ENCODE measurements around the gene KLHL29. TPM values are rescaled to one million over a fixed set of nuclear protein-coding genes. Genes with fewer than 3 reads are reported as not detected.

The KLHL29 gene
- total and polyA plus RNA-seq, 2 donors (not counting 3 experiments of a cell fraction or from before 2014, with no cell fraction given): 4.6 to 12.7 TPM

DNA sequence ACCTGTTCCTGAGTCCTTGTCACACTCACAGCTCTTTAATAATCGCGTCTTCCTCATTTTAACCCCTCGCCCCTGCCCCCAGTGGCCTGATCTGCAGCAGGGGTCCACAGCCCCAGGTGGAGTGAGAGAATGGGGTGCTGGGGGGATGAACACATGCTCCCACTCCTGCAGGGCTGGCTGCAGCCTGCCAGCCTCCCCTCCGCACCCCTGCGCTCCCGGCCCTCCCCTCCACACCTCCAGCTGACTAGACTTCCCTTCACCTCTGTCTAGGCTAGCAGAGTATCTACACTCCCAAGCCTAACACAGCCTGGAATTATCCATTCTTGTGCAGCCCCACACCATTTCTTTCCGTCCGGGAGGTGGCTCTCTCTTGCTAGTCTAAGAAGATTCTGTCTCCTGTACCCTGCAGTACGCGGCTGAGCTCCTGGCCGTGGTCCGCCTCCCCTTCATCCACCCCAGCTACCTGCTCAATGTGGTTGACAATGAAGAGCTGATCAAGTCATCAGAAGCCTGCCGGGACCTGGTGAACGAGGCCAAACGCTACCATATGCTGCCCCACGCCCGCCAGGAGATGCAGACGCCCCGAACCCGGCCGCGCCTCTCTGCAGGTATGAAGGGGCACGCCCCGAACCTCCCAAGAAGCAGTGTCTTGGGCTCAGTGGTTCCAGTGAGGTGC, 310.4 kb downstream of the KLHL29 start:
- no TSS peak for BruUV-seq (replicated peaks)
- intact Hi-C loops (cut with micrococcal nuclease): no loop called here

DNA sequence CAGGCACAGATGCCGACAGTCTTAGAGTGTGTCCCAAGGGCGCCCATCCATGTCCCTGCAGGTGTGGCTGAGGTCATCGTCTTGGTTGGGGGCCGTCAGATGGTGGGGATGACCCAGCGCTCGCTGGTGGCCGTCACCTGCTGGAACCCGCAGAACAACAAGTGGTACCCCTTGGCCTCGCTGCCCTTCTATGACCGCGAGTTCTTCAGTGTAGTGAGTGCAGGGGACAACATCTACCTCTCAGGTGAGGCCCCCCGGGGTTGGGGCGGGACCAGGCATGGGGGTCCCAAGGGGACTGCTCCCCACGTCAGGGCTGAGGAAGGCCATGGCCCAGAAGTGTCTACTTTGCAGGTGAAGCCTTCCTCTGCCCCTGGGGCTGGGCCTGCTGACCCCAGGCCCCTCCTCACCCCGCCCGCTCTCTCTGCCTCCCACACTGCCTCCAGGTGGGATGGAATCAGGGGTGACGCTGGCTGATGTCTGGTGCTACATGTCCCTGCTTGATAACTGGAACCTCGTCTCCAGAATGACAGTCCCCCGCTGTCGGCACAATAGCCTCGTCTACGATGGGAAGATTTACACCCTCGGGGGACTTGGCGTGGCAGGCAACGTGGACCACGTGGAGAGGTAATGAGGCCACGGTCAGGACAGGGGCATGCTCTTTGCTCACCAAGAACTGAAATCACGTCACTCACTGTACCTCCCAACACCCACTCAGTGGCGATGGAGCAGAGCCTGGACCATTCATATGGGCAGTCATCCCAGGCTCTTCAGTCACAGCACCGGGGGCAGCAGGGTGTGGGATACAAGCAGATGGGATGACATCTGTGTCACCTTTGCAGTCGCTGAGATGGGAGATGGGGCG, 311.1 kb downstream of the KLHL29 start:
- Histone ChIP-seq H3K9me1 (replicated peaks; ENCODE audit: control insufficient read depth, extremely low read depth, insufficient read depth, low read length) (no peaks in the 10 kb centered on the region), H3K27me3 (ENCODE audit: control insufficient read depth in 2 of 2, insufficient read depth in 2 of 2, low read length in 2 of 2) (no peaks in the 10 kb centered on the region), H3K9me3 (replicated peaks; ENCODE audit: control insufficient read depth, insufficient read depth, low read length) (no peaks in the 10 kb centered on the region), H2AFZ (ENCODE audit: low read depth, low read length) (no peak overlapping the region), H3K4me3 (replicated peaks in 1 of 3; ENCODE audit: insufficient read depth in 1 of 3, low read depth in 1 of 3, low read length in 3 of 3) (no peak overlapping the region), H3K36me3 (ENCODE audit: control insufficient read depth in 2 of 2, extremely low read depth in 1 of 2, insufficient read depth in 2 of 2, low read length in 2 of 2) (peaks cover 0 to 3% of the 10 kb centered on the region in 2 experiments), H3K4me2 (ENCODE audit: insufficient read depth, low read length) (no peak overlapping the region), H3K4me1 (ENCODE audit: control insufficient read depth, extremely low read depth, insufficient read depth, low read length) (no peaks in the 10 kb centered on the region), H3K9ac (replicated peaks; ENCODE audit: extremely low read depth, insufficient read depth, low read length) (no peak overlapping the region), H3K79me2 (ENCODE audit: control insufficient read depth, insufficient read depth, low read length) (no peaks in the 10 kb centered on the region), H3K27ac (ENCODE audit: insufficient read depth, low read depth, low read length) (no peak overlapping the region), H4K20me1 (replicated peaks; ENCODE audit: control insufficient read depth, extremely low read depth, insufficient read depth, low read length) (no peaks in the 10 kb centered on the region)
- intact Hi-C loops (cut with micrococcal nuclease) (no loop called here), dilution Hi-C loops (cut with MboI; ENCODE audit: extremely low pct_ligation_motif_present, low sequenced_read_pairs) (no loop called here)
- TF ChIP-seq, protein P1, sequence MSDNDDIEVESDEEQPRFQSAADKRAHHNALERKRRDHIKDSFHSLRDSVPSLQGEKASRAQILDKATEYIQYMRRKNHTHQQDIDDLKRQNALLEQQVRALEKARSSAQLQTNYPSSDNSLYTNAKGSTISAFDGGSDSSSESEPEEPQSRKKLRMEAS (IDR thresholded peaks at IDR 0.05; ENCODE audit: insufficient read depth, insufficient read length): no peak
- TF ChIP-seq POLR2AphosphoS5 (IDR thresholded peaks at IDR 0.05; ENCODE audit: insufficient read depth, low read depth, low read length) (no peak), GATA2 (IDR thresholded peaks at IDR 0.05; ENCODE audit: insufficient read depth, insufficient read length, low read depth, low read length) (no peak), JUN (IDR thresholded peaks at IDR 0.05; ENCODE audit: borderline replicate concordance, insufficient read depth, insufficient read length, low read depth) (no peak), POLR2A (IDR thresholded peaks at IDR 0.05; ENCODE audit: low read depth, low read length) (no peak), MYC (IDR thresholded peaks at IDR 0.05; ENCODE audit: low read depth, low read length) (no peak), EZH2 (IDR thresholded peaks at IDR 0.05; ENCODE audit: borderline replicate concordance, low read depth, low read length, severe bottlenecking) (no peak), FOS (IDR thresholded peaks at IDR 0.05; ENCODE audit: borderline replicate concordance, insufficient read depth, low read length) (no peak)
- TF ChIP-seq, protein P2, sequence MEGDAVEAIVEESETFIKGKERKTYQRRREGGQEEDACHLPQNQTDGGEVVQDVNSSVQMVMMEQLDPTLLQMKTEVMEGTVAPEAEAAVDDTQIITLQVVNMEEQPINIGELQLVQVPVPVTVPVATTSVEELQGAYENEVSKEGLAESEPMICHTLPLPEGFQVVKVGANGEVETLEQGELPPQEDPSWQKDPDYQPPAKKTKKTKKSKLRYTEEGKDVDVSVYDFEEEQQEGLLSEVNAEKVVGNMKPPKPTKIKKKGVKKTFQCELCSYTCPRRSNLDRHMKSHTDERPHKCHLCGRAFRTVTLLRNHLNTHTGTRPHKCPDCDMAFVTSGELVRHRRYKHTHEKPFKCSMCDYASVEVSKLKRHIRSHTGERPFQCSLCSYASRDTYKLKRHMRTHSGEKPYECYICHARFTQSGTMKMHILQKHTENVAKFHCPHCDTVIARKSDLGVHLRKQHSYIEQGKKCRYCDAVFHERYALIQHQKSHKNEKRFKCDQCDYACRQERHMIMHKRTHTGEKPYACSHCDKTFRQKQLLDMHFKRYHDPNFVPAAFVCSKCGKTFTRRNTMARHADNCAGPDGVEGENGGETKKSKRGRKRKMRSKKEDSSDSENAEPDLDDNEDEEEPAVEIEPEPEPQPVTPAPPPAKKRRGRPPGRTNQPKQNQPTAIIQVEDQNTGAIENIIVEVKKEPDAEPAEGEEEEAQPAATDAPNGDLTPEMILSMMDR (IDR thresholded peaks at IDR 0.05; ENCODE audit: extremely low read depth in 1 of 2, insufficient read depth in 1 of 2, low read depth in 1 of 2, low read length in 2 of 2): no peak
- ChIA-PET CTCF (interaction anchor here (1.5 kb wide), 1 partner anchor 72 kb away, joined by 4 read pairs; no protein-coding TSS in a partner anchor), POLR2A (no interaction called here)
- FAIRE-seq (no peak), DNase-seq (ENCODE audit: low read depth, low spot score) (no peak)
- BruUV-seq (replicated peaks): no TSS peak

More for the DNA sequence above, 310.4 kb downstream of the KLHL29 start:
- H3K4me1 ChIP-seq (ENCODE audit: control insufficient read depth, extremely low read depth, insufficient read depth, low read length): no peaks in the 10 kb centered on the region
- H4K20me1 ChIP-seq (replicated peaks; ENCODE audit: control insufficient read depth, extremely low read depth, insufficient read depth, low read length): no peaks in the 10 kb centered on the region
- no peak overlapping the region for H3K4me2 ChIP-seq (ENCODE audit: insufficient read depth, low read length)
- H3K36me3 ChIP-seq (ENCODE audit: control insufficient read depth in 2 of 2, extremely low read depth in 1 of 2, insufficient read depth in 2 of 2, low read length in 2 of 2): peaks cover 0 to 3% of the 10 kb centered on the region in 2 experiments
- no peak overlapping the region for H3K4me3 ChIP-seq (replicated peaks in 1 of 3; ENCODE audit: insufficient read depth in 1 of 3, low read depth in 1 of 3, low read length in 3 of 3)
- DNase-seq (ENCODE audit: low read depth, low spot score): no peak
- no peak for FAIRE-seq
- POLR2A ChIA-PET: no interaction called here
- dilution Hi-C loops (cut with MboI; ENCODE audit: extremely low pct_ligation_motif_present, low sequenced_read_pairs): no loop called here
- H2AFZ ChIP-seq (ENCODE audit: low read depth, low read length): no peak overlapping the region
- no peak overlapping the region for H3K27ac ChIP-seq (ENCODE audit: insufficient read depth, low read depth, low read length)
- TF ChIP-seq FOS (IDR thresholded peaks at IDR 0.05; ENCODE audit: borderline replicate concordance, insufficient read depth, low read length) (no peak), EZH2 (IDR thresholded peaks at IDR 0.05; ENCODE audit: borderline replicate concordance, low read depth, low read length, severe bottlenecking) (no peak)
- no peaks in the 10 kb centered on the region for H3K27me3 ChIP-seq (ENCODE audit: control insufficient read depth in 2 of 2, insufficient read depth in 2 of 2, low read length in 2 of 2)
- no peaks in the 10 kb centered on the region for H3K79me2 ChIP-seq (ENCODE audit: control insufficient read depth, insufficient read depth, low read length)
- no peaks in the 10 kb centered on the region for H3K9me1 ChIP-seq (replicated peaks; ENCODE audit: control insufficient read depth, extremely low read depth, insufficient read depth, low read length)
- CTCF ChIA-PET: interaction anchor here (1.5 kb wide), 1 partner anchor 71 kb away, joined by 4 read pairs; no protein-coding TSS in a partner anchor
- H3K9ac ChIP-seq (replicated peaks; ENCODE audit: extremely low read depth, insufficient read depth, low read length): no peak overlapping the region
- no peaks in the 10 kb centered on the region for H3K9me3 ChIP-seq (replicated peaks; ENCODE audit: control insufficient read depth, insufficient read depth, low read length)

Measured in endothelial cell of umbilical vein (primary cell).